Measurements from ENCODE around the gene MGRN1.

Gene MGRN1

DNA sequence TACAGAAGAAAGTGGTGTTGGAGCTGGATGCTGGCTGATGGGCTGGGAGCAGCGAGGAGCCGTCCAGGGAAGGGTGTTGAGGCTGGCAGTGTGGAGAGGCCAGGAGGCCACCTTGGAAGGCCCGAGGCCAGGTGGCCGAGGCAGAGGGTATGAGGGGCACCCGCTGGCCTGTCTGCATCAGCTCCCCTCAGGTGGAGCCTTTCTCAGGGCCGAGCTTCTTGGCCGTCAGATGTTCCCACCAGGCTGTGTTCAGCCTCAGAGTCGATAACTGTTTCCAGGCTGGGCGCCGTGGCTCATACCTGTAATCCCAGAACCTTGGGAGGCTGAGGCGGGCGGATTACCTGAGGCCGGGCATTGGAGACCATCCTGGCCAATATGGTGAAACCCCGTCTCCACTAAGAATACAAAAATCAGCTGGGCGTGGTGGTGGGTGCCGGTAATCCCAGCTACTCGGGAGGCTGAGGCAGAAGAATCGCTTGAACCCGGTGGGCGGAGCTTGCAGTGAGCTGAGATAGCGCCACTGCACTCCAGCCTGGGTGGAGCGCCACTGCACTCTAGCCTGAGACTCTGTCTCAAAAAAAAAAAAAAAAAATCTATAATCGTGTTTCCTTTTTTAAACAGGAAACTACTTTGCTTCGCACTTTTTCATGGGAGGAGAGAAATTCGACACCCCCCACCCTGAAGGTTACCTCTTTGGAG lies 25.3 kb downstream of the MGRN1 start:
- DNase-seq (ENCODE audit: extremely low read depth in 1 of 2, low read depth in 1 of 2), result no peak

DNA sequence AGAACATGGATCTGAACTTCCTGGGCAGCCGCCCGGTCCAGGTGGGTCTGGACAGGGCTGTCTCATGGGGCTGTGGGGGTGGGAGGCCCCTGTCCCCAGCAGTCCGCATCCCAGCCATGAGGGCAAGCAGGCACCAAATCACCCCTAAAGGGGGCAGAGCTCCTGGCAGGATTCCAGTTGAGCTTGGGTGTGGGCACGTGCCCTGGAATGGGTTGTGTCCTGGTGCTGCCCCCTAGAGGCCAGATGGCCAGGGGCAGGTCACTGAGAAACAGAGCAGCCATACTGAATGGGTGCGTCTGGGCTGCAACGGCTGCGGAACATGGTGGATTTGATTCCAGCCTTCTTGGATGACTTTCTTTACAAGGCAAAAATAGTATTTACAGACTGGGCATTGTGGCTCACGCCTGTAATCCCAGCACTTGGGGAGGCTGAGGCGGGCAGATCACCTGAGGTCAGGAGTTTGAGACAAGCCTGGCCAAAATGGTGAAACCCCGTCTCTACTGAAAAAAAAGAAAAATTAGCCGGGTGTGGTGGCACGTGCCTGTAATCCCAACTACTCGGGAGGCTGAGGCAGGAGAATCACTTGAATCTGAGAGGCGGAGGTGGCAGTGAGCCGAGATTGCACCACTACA lies 25.9 kb downstream of the MGRN1 start:
- peak; percentile 43 to 58 for DNase-seq (ENCODE audit: extremely low read depth in 1 of 2, low read depth in 1 of 2)

GRCh38 chr16:4651827-4652226 lies 27.2 kb downstream of the MGRN1 start:
- no peak for DNase-seq (ENCODE audit: extremely low read depth in 1 of 2, low read depth in 1 of 2)

DNA sequence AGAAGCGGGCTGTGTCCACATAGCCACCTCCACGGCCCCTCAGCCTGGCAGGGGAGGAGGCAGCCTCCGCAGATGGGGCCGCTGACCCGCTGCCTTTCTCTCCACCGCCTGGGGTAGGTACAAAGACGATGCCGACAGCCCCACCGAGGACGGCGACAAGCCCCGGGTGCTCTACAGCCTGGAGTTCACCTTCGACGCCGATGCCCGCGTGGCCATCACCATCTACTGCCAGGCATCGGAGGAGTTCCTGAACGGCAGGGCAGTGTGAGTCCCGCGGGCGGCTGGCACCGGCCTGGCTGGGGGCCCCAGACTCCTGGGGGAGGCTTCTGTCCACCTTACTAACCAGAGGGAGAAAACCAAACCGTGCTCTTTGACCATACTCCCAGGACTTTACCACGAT lies 27.9 kb downstream of the MGRN1 start:
- DNase-seq (ENCODE audit: extremely low read depth in 1 of 2, low read depth in 1 of 2), result no peak

DNA sequence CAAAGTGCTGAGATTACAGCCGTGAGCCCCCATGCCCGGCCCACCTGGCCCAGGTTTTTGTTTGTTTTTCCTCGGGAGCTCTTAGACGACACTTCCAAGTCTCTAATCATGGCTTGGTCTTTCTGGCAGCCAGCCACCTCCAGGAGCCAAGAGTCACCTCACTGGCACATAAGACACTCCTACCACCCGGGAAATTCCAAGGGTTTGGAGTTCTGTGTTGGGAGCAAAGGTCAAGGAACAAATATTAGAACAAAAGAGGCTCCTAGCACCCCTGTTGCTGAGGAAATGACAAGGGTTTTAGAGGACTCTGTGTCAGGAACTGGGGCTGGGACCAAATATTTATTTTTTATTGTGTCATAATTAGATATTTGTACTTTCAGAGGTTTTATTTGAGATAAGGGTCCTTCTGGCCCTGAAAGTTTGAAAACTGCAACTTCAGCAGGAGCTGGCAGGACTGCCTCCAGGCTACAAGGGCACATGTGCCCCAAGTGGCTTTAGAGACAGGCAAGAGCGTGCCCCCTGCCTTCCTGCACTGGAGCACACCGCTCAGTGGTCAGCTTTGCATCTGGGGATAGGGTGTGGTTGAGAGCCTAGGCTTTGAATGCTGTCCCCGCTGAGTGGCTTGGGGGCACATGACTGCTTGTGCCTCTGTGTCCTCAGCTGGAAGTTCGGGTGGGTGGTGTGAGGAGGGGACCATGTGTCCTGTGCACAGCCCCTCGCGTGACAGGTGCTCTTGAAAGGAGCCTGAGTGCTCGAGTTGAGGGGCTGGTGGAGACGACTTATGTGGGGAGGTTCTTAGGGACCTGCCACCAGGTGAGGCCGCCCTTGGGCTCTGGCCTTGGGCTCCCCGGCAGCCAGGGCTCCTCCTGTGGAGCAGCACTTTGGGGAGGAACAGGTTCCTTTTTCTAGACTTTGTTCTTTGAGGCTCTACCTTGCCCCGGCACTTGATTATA lies 29.7 kb downstream of the MGRN1 start:
- no peak for DNase-seq (ENCODE audit: extremely low read depth in 1 of 2, low read depth in 1 of 2)

GRCh38 chr16:4654964-4655590 lies 30.5 kb downstream of the MGRN1 start:
- no peak for DNase-seq (ENCODE audit: extremely low read depth in 1 of 2, low read depth in 1 of 2)

DNA sequence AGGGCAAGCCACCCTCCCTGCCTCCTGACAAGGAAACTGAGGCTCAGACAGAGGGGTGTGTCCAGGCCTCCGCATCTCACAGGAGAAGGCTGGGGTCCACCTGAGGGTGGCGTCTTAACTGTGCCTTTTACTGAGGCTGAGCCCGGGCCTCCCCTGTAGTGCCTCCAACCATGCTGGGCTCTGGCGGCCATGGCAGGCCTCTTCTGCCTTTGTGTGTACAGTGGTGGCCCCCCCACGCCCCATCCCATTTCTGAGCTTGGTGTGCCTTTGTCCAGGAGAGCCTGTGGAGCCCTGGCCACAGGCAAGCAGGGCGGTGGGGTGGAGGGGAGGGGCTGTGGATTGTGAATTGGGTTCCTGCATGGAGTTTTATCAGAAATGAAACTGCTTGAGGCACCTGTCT lies 31.2 kb downstream of the MGRN1 start:
- no peak for DNase-seq (ENCODE audit: extremely low read depth in 1 of 2, low read depth in 1 of 2)

DNA sequence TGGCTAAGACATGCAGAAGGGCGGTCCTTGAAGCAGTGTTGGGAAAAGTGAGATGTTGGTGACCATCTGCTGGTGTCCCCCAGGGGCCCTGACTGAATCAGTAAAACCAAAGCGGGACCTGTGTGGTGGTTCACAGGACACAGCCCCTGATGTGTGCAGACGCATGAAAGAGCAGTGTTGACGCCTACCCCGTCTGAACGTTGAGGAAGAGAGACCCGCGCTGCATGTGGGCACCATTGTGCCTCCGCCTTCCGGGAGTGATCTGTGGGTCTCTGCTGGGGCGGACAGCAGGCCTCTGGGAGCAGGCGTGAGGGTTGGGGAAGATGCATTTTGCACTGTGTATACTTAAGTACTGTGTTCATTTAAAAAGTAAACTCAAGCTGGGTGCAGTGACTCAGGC lies 31.6 kb downstream of the MGRN1 start:
- DNase-seq (ENCODE audit: extremely low read depth in 1 of 2, low read depth in 1 of 2), result no peak

DNA sequence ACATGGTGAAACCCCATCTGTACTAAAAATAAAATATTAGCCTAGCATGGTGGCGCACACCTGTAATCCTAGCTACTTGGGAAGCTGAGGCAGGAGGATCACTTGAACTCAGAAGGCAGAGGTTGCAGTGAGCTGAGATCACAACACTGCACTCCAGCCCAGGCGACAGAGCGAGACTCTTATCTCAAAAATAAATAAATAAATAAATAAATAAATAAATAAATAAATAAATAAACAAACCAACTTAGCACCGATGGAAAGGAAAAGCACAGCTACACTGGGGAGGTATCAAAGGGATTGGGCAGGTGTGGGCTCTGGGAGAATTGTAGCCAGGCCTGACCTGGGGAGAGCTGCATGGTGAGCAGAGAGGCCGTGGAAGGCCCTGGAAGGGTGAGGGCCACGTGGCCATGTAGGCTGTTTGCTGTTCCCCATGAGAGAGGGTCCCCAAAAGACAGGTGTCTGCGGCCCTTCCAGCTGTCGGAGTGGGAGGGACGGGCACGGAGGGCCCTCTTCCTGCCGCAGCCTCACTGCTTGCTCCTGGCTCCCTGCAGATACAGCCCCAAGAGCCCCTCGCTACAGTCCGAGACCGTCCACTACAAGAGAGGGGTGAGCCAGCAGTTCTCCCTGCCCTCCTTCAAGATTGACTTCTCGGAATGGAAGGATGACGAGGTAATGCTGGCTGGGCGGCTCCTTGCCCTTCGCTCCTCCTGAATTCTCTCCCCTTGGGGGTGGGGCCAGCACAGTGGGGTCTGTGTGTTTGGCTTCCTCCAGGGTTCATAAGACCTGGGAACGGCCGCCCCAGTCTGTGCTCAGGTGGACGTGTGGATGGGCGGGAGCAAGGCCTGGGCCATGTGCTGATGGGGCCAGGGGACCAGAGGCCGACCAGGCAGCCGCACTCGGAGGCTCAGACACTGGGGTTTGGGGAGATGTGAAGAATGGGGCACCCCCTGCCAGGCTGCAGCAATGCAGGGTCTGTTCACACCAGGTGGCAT lies 32.4 kb downstream of the MGRN1 start:
- DNase-seq (ENCODE audit: extremely low read depth in 1 of 2, low read depth in 1 of 2), result no peak

DNA sequence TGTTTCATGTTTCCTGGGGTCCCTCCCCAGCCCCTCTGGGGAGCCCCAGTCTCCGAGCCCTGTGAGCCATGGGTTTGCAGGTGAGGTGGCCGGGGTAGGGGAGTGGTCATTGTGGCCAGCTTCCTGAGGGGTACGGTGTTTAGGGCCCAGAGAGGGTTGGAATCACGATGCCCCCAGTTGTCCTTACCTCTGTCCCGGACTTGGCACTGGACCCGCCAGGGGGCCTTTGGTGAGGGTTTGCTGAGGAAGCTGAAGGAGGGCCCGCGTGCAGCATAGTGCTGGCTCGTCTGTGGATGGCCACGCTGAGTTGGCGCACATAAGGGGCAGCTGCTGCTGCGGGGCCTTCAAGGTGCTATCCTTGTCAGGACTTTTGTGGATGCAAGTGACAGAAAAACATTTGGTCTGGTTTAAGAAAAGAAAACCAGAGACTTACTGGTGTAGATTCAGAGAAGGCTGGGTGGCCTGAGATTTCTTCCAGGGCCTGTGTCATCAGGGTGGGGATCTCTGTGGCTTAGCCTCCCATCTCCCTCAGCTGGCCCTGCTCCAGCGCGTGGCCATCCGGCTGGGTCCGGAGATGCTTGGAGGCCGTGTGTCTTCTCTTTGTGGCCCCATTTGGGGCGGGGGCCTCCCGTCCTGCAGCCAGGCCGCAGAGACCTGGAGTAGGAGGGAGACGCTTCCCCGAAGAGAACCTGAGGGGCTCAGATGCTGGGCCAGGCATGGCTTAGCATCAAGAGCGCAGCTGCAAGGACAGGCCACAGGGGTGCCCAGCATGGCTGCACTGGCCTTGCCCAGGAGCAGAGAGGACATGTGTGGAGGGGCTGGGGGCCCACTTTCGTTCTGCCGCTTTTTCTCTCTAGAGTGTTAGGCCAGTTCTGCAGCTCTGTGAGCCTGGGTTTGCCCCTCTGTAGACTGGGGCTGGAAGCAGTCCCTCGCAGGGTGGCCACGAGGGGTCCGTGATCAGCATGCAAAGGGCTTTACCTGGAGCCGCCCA lies 35.0 kb downstream of the MGRN1 start:
- DNase-seq (ENCODE audit: extremely low read depth in 1 of 2, low read depth in 1 of 2), result no peak

DNA sequence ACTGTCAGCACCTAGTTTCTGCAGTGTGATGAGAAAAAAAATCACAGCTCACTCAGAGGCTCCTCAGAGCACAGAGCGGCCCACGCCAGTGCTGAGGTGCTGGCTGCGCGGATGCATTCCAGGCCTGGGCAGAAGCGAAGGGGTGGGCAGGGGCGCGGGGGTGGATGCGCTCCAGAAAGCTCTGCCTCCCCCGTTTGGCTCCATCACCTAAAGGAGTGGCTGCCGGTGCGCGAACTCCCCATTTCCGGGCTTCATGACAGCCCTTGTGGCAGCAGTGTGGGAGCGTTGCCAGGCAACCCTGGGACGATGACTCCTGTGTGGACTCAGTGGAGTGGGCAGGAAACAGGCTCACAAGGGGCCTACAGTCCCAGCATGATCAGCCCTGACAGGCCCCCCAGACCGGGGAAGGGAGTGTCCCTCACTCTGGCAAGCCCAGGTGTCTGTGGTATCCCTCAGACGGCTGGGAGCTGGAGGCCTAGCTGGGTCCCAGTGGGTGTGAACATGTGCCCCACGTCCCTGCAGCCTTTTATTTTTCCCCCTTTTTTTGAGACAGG lies 35.9 kb downstream of the MGRN1 start:
- peak in 1 of 2 donors; percentile 61 for DNase-seq (ENCODE audit: extremely low read depth in 1 of 2, low read depth in 1 of 2)

DNA sequence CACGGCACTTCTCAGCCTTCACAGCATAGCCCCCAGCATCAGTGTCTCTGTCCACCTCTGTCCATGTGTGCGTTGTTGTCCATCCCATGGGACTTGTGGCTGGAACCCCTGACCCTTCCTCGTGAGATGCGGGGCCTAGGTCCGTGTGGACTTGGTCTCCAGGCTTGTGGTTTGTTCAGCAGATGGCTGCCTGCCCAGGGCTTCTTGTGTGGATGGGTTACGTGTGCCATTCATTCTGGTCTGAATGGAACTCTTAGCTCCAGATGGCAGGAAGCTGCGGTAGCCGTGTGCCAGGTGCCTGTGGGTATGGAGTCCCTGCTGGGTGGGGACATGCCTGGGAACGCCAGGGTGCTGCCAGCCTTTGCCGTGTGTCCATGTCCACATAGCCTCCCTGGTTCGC lies 37.0 kb downstream of the MGRN1 start:
- no peak for DNase-seq (ENCODE audit: extremely low read depth in 1 of 2, low read depth in 1 of 2)

DNA sequence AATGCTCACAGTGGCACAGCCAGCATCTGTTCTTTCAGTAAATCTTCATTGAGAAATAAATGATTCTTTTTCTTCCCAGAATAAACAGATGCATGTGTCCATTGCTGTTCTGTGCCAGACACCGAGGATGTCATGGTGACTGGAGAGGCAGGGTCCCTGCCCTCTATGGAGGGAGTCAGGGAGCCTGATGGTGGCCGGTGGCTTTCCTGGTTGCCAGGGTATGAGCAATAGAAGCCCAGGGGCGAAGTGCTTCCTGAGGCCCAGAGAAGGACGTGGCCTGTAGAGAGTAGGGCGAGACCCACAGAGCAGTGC lies 38.8 kb downstream of the MGRN1 start:
- no peak for DNase-seq (ENCODE audit: extremely low read depth in 1 of 2, low read depth in 1 of 2)

GRCh38 chr16:4663777-4664465 lies 39.3 kb downstream of the MGRN1 start:
- DNase-seq (ENCODE audit: extremely low read depth in 1 of 2, low read depth in 1 of 2), result no peak

- peak in 1 of 2 donors; percentile 37 for DNase-seq (ENCODE audit: extremely low read depth in 1 of 2, low read depth in 1 of 2)
Measured at GRCh38 chr16:4664538-4665418, 40.2 kb downstream of the MGRN1 start.

GRCh38 chr16:4666537-4667202 lies 42.0 kb downstream of the MGRN1 start:
- DNase-seq (ENCODE audit: extremely low read depth in 1 of 2, low read depth in 1 of 2), result no peak

All from activated CD8-positive, alpha-beta memory T cell treated with anti-CD3 and anti-CD28 coated beads for 1 hour (primary cell).